ENCODE results near the gene TULP4.
"Not testable (repeated sequence)": the region's sequence is repeated elsewhere in the genome, so short reads cannot be mapped to it uniquely, and the experiment has no call there.

The TULP4 gene

GRCh38 chr6:158295976-158296853 lies 16.1 kb upstream of the TULP4 start:
- DNase-seq (ENCODE audit: low spot score) = not testable (repeated sequence)

GRCh38 chr6:158296854-158297324 lies 15.4 kb upstream of the TULP4 start:
- DNase-seq (ENCODE audit: low spot score) = not testable (repeated sequence)

- not testable (repeated sequence) for DNase-seq (ENCODE audit: low spot score)
These were observed 14.6 kb upstream of the TULP4 start for GRCh38 chr6:158297657-158298056.

GRCh38 chr6:158300306-158301143 lies 11.7 kb upstream of the TULP4 start:
- not testable (repeated sequence) for DNase-seq (ENCODE audit: low spot score)

- not testable (repeated sequence) for DNase-seq (ENCODE audit: low spot score)
These were observed 10.7 kb upstream of the TULP4 start for GRCh38 chr6:158301561-158301960.

GRCh38 chr6:158302195-158302796 lies 10.0 kb upstream of the TULP4 start:
- not testable (repeated sequence) for DNase-seq (ENCODE audit: low spot score)

- no peak for DNase-seq (ENCODE audit: low spot score)
These were observed 9.0 kb upstream of the TULP4 start for GRCh38 chr6:158303210-158303731.

GRCh38 chr6:158304254-158304653 lies 8.0 kb upstream of the TULP4 start:
- DNase-seq (ENCODE audit: low spot score) = no peak

GRCh38 chr6:158309814-158310213 lies 2.5 kb upstream of the TULP4 start:
- DNase-seq (ENCODE audit: low spot score) = no peak

GRCh38 chr6:158311193-158311592 lies 1.1 kb upstream of the TULP4 start:
- DNase-seq (ENCODE audit: low spot score) = no peak

GRCh38 chr6:158311626-158312025 lies 639 bp upstream of the TULP4 start:
- DNase-seq (ENCODE audit: low spot score) = no peak

GRCh38 chr6:158312672-158313397 lies 570 bp downstream of the TULP4 start:
- no peak for DNase-seq (ENCODE audit: low spot score)

- no peak for DNase-seq (ENCODE audit: low spot score)
These were observed 1.7 kb downstream of the TULP4 start for GRCh38 chr6:158313989-158314388.

GRCh38 chr6:158314737-158315136 lies 2.5 kb downstream of the TULP4 start:
- DNase-seq (ENCODE audit: low spot score) = no peak

- no peak for DNase-seq (ENCODE audit: low spot score)
These were observed 3.8 kb downstream of the TULP4 start for GRCh38 chr6:158316022-158316421.

GRCh38 chr6:158321960-158322359 lies 9.7 kb downstream of the TULP4 start:
- DNase-seq (ENCODE audit: low spot score) = peak; percentile 11

- no peak for DNase-seq (ENCODE audit: low spot score)
These were observed 10.1 kb downstream of the TULP4 start for GRCh38 chr6:158322400-158322723.

GRCh38 chr6:158322724-158323560 lies 10.7 kb downstream of the TULP4 start:
- DNase-seq (ENCODE audit: low spot score) = peak; percentile 49

GRCh38 chr6:158323561-158323958 lies 11.3 kb downstream of the TULP4 start:
- no peak for DNase-seq (ENCODE audit: low spot score)

- peak; percentile 59 for DNase-seq (ENCODE audit: low spot score)
These were observed 11.9 kb downstream of the TULP4 start for GRCh38 chr6:158324136-158324535.

GRCh38 chr6:158327211-158327610 lies 14.9 kb downstream of the TULP4 start:
- DNase-seq (ENCODE audit: low spot score) = no peak

Data from AG08395 (cell line).